NCI-H345 treated with DMSO at 0.1 percent for 48 hours (cell line): ENCODE results near the gene TMEM234.
"Not testable (repeated sequence)": the region's sequence is repeated elsewhere in the genome, so short reads cannot be mapped to it uniquely, and the experiment has no call there.

Source experiments
- DNase-seq: peaks from one replicate; lab custom pipeline; 2025; ENCODE audit not compliant: unreplicated experiment; lab: John Stamatoyannopoulos, UW

Gene TMEM234

DNA sequence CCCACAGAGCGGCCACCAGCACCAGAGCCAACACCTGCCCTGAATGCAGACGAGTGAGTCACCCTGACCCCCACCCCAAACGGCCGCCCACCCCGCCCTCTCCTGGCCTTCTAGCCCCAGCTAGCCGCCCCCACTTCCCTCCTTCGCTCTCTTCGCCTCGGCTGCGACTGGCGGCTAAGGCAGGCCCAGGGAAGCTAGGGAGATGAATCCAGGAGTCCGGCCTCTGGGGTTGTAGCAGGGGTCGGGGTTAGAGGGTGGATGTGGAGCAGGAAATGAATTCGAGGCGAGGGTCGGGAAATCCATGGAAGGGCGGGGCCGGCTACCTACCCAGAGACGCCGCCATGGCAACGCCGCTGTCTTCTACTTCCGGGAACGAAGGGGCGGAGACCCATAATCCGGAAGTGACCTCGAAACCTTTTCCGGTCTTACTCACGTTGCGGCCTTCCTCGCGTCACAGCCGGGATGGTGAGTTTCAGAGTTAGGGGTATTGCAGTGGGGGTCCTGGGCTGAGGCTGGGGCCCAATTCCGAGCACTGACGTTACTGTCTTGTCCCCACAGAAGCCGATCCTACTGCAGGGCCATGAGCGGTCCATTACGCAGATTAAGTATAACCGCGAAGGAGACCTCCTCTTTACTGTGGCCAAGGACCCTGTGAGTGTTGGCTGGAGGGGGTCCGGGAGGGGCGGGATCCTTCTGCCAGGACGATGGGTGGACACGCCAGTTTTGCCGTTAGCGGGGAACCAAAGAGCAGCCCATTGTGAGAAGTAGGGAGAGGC, at the start of gene TMEM234, which contains the start of gene EIF3I:
TMEM234 (minus strand) TSS at position 374 of the 776 bp plus-strand sequence; CDS start at position 343, 31 bp downstream.
EIF3I (plus strand) TSS at position 428 of the 776 bp plus-strand sequence; CDS start at position 463, 35 bp downstream.
- DNase-seq, result peak; percentile 96

DNA sequence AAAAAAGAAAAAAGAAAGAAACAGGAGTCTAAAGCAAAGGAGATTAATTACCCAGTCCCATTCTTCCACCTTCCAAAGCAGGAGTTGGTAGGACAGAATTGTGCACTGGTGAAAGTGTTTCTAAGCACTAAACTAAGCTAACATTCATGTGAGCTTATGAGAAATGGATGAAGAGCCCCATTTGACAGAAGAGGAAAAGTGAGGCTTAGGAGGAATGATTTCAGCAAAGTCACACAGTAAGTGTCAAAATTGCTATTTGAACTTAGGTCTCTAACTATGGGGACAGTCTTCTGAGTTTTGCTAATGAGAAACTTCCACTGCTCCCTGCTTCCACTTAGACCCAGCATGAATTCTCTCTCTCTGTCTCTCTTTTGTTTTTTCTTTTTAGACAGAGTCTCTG, 47.6 kb upstream of the TMEM234 start:
- DNase-seq, result no peak

DNA sequence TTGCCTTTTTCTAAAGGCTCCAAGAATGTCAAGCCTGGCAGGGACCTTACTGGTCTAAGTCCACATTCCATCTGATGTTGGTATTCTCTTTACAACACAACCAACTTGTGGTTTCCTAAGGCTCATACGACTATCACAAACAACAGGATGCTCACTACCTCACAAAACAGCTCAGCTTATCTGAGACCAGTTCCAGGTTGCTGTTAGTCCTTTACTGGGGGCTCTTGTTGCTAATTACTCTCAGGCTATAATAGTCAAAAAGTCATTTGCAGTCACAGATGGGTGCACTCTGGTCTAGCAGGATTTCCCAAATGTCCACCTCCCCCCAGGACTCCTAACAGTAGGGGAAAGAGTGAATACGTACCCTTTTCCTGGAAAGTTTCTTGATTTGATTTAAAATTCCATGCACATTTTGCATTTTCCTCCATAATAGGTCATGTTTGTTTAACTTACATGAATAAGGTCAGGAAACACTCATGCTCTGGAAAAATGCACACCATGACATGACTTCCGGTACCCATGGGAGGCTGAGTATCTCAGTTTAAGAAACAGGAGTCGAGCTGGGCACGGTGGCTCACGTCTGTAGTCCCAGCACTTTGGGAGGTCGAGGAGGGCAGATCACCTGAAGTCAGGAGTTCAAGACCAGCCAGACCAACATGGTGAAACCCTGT, 44.9 kb upstream of the TMEM234 start:
- DNase-seq, result no peak

DNA sequence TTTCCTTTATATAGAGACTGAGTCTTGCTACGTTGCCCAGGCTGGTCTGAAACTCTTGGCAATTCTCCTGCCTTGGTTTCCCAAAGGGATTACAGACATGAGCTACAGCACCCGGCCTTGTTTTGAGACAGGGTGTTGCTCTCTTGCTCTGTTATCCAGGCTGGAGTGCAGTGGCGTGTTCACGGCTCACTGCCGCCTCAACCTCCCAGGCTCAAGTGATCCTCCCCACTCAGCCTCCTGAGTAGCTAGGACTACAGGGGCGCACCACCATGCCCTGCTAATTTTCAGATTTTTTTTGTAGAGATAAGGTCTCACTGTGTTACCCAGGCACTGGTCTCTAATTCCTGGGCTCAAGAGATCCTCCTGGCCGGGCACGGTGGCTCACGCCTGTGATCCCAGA, 43.7 kb upstream of the TMEM234 start:
- no peak for DNase-seq

DNA sequence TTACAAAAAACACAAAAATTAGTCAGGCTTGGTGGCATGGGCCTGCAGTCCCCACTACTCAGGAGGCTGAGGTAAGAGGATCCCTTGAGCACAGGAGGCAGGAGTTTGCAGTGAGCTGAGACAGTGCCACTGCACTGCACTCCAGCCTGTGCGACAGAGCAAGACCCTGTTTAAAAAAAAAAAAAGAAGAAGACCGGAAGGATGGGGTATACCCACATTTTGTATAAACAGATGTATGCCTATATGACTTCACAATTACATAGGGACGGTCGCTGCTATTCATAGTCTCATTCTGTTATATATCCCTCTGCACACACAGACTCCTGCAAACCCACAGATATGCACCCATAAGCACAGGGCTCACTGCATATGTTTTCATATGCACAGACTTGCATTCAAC, 41.6 kb upstream of the TMEM234 start:
- no peak for DNase-seq

DNA sequence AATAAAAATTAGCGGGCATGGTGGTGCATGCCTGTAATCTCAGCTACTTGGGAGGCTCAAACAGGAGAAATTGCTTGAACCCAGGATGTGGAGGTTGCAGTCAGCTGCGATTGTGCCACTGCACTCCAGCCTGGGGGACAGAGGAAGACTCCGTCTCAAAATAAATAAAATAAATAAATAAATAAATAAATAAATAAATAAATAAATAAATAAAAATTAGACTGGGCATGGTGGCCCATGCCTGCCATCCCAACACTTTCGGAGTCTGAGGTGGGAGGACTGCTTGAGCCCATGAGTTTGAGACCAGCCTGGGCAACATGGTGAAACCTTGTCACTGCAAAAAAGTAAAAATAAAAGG, 41.1 kb upstream of the TMEM234 start:
- not testable (repeated sequence) for DNase-seq

DNA sequence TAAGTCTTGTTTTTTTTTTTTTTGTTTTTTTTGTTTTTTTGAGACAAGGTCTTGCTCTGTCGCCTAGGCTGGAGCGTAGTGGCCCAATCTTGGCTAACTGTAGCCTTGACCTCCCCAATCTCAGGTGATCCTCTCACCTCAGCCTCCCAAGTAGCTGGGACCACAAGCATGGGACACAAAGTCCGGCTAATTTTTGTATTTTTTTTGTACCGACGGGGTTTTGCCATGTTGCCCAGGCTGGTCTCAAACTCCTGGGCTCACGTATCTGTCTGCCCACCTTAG, 35.0 kb upstream of the TMEM234 start:
- DNase-seq, result no peak

DNA sequence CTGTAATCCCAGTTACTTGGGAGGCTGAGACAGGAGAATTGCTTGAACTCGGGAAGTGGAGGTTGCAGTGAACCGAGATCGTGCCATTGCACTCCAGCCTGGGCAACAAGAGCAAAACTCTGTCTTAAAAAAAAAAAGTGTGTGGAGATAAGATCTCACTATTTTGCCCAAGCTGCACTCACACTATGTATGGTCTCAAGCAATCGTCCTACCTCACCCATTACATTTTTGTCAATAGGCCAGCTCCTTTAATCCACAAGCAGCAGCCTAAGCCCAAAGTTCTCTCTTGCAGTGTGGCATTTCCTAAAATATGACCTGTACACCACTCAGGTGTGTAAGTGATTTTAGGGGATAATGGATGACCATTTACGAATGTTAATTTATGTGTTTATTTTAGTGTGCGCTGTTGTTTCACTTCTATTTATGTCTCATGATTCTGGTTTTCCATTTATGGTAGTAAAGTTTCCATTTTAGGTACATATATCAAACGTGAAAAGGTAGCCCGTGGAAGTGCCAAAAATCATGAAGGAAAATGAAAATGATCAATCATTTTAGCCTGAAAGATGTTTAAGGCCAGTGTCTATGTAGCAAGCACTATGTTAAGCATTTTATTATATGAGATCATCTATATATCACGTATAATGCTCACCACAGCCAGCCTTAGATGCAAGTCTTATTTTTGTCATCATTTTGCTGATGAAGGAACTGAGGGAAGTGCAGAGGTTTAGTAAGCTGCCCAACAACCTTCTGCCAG, 34.5 kb upstream of the TMEM234 start:
- DNase-seq, result no peak

DNA sequence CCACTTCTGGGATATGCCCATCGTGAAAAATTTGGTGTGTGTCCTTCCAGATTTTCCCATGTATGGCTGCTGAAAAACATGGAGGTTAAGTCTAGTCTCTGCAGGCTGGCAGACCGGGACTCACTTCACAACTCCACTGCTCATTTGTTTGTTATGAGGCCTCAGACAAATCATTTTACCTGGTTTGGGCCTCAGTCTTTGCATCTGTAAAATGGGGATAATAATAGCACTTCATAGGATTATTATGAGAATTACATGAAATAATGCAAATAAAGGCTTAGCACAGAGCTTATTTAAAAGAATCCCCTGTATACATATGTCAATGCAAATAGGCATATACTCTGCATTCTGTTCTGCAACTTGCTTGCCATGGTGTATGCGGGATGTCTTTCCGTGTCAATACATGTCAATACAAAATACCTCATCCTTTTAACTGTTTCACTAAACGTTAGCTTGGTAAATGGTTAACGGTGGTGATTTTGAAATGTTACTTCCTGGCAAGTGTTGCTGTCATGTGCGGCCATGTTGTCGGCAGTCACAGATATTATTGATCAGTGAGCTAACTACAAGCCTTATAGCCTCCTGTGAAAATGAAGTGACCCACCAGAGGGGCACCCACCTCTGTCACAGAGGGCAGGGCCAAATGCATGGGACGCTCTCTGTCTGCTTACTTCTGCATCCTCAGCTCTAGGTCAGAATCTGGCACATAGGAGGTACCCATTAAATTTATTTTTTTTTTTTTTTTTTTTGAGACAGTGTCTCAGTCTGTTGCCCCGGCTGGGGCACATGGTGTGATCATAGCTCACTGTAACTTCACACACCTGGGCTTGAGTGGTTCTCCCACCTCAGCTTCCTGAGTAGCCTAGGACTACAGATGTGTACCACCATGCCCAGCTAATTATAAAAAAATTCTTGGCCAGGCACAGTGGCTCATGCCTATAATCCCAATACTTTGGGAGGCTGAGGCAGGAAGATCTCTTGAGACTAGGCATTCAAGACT, 33.2 kb upstream of the TMEM234 start:
- DNase-seq, result no peak

DNA sequence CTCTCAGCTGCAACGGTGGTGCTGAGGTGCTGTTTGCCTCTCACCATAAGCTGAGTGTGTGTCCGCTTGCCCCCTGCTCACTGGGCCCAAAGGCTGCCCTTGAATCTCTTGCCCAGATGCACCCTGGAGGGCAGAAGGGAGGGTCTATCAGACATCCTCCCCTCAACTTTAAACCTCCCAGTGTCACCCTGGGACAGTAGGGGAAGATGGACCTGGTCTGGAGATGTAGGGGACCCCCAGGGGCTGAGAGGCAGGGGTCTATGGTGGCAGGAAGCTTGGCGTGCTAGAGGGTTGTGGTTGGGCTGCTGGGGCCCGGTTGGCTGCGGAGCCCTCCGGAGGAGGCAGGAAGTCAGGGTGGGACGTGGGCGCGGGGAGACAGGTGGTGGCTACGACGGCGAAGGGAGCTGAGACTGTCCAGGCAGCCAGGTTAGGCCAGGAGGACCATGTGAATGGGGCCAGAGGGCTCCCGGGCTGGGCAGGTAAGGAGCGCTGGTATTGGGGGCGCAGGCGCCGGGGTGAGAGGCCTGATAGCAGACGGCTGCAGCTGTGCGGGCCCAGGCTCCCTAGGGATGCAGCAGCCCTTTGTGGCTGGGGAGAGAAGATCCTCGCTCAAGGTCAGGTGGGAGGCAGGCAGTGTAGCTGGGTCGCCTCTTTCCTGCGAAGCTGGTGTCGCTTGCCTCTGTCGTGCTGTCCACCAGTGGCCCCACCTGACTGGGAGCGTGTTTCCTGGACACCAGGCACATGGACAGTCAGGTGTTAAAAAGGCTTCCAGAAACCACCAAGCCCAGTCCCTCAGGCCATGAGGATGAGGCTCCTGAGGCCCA, 29.0 kb upstream of the TMEM234 start, which contains the start of gene LCK:
LCK (plus strand) TSS at position 373 of the 824 bp plus-strand sequence. CDS start 23,065 bp downstream, outside the sequence.
- no peak for DNase-seq

DNA sequence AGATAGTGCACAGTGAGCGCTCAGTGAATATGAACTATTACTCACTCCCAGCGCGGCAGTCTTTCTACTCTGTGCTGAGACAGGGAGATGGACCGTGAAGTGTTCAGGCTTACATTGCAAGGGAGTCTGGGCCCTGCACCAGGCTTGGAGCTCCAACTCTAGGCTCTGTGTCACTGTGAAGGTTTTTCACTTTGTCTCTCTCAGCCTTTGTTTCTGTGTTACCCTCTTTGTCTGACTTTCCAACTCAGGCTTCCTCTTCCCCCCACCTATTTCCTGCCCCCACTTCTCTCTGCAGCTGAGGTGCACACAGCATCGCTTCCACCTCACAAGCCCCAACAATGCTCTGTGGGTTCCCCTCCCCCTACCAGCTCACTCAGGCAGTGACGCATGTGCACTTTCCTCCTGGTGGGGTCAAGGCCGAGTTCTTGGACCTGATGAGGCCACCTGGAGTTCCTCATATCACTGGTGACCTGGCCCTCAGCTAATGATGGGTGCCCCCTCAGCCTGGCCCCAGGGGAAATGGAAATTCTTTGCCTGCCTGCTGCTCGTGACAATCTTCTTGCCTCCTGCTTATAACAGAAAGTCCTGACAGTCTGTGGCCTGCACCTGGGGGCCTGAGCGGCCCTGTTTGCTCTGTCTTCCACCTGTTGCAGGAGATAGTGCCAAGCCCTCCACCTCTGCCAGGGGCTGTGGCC, 27.8 kb upstream of the TMEM234 start:
- no peak for DNase-seq

DNA sequence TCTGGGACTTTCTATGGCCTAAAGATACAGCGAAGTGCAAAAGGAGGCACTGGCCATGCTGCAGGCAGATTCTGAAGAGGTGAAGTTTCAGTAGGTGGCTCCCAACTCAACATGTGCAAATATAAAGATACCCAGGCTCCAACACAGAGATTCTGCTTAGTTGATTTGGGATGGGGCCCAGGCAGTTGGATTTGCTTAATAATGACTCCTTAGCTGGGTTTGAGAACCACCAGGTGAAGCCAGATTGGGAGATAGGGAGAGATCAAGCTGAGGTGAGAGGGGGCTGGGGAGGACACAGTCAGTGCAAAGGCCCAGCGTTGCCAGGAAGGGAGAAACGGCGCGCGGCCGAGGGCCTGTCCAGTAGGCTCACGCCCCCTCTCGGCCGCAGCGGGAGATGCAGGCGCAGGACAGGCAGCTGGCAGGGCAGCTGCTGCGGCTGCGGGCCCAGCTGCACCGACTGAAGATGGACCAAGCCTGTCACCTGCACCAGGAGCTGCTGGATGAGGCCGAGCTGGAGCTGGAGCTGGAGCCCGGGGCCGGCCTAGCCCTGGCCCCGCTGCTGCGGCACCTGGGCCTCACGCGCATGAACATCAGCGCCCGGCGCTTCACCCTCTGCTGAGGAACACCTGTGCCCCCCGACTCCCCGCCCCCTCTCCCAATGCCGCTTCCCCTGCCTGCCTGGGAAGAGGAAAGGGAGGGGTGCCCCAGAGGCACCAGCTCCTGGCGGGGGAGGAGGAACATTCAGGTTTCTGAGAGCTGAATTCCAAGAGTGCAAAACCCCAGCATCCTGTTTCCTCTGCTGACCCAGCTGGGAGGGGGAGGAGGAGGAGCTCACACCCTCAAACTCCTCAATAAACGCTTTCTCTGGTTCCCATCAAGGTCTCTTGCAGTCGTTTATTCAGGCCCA, 26.1 kb upstream of the TMEM234 start:
- DNase-seq, result peak; percentile 68

DNA sequence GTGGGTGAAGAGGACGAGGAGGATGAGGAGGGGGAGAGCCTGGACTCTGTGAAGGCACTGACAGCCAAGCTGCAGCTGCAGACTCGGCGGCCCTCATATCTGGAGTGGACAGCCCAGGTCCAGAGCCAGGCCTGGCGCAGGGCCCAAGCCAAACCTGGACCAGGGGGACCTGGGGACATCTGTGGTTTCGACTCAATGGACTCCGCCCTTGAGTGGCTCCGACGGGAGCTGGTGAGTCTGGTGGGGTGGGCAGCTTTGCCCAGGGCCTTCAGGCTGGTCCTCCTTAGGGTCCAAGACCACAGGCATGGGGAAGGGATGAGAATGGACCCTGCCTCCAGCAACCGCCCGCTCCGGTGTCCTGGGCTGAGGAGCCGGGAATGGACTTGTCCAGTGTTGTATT, 25.3 kb upstream of the TMEM234 start:
- DNase-seq, result no peak

DNA sequence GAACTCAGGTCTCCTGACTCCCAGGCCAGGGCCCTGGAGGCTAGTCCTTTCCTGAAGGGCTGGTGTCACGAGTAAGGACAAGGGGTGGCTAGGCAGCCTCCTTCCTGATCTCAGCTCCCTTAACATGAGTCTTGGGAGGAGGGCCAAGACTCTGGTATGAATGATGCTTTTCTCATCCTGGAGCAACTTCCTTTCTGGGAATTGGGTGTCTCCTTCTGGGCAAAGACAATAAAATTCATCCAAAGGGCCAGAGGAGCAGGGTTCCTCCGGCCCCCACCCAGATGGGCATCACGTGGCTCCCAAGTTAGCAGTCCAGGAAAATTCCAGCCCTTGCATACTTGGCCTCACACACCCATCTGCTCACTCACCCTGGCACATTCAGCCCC, 24.7 kb upstream of the TMEM234 start, which contains the start of gene FAM167B:
FAM167B (plus strand) TSS at position 335 of the 386 bp plus-strand sequence. CDS start 200 bp downstream, outside the sequence.
- DNase-seq, result no peak

DNA sequence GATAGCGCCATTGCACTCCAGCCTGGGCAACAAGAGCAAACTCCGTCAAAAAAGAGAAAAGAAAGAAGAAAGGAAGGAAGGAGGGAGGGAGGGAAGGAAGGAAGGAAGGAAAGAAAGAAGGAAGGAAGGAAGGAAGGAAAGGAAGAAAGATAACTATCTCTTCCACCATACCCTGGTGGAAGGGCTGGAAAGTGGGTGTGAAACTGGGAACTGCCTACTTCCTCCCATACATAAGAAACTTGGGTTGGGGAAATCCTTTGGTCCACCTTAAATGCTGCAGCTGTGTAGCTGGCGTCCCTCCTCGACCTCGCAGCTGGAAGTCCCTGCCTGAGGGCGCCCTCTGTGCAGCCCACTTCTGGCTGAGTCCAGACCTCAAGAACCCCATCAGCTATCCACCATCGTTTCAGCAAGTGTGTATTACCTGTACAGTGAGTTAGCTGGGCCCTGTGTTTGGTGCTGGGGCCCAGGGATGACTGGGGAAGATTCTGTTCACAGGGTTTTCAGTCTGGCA, 20.2 kb upstream of the TMEM234 start:
- no peak for DNase-seq

DNA sequence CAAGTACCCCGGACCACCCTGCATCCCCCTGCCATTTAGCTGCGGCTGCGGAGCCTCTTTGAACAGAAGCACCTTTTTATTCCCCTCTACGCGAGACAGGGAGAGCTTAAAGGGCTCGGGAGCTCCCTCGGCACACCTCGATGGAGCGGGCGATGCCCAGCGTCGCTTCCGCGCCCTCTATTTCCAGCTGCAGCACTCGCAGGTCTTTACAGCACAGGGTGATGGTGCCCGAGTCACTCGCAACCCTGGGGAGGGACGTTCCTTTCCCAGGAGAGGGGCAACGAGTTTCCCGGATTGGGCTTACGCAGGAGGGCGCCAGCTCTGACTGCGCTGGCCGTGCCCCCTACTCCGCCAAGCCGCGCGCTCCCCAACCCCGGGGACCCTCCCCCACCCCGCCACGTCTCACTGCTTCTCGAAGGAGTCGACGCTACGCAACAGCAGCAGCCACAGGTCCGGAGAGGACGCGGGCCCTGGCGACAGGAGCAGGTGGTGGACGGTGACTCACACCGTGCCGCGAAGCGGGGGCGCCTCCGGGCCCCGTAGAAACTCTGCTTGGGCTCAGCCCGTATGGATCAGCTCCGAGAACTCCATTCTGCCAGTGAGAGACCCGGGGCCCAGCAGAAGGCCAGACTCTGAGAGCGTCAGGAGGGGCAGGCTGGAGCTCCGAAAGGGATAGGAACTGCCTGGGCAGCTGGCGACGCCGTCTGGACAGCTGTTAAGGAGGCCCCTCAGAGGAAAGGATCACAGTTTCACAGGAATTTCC, 19.0 kb upstream of the TMEM234 start:
- peak; percentile 56 for DNase-seq
